OCI-LY7 (cell line): ENCODE data around the gene ALAS2.

Experiments
- EZH2phosphoT487 ChIP-seq: fragments of 200-600 bp; sonication (generic); IDR thresholded peaks from 2 replicates; pipeline ENCODE4 v1.6.1; 2018; ENCODE audit warnings: low read depth, borderline replicate concordance, mild to moderate bottlenecking, mixed run types, antibody characterized with exemption, low read length, moderate library complexity, mixed read lengths
- TF ChIP-seq, protein P1 (sequence below): fragments of 200-600 bp; sonication (generic); conservative IDR thresholded peaks from 2 replicates; pipeline ENCODE4 v1.5.1; 2014; ENCODE audit warnings: mild to moderate bottlenecking, antibody characterized with exemption, low read length, moderate library complexity, mixed read lengths

DNA sequence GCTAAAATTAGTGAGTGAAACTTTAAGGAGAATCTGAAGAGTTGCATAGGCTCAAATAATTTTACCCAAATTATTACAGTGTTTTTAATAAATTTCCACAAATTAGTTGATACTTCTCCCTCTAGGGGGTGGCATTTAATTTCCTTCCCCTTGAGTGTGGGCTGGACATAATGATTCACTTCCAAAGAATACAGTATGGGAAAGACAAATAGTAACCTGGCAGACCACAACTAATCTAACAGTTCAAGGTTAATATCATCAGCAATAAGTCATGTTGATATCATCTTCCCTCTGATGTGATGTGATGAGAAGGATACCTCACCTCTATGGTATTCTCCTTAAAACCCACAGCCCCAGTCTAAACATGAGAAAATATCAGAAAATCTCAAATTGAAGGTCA lies 52.3 kb downstream of the ALAS2 start:
- TF ChIP-seq, protein P1, sequence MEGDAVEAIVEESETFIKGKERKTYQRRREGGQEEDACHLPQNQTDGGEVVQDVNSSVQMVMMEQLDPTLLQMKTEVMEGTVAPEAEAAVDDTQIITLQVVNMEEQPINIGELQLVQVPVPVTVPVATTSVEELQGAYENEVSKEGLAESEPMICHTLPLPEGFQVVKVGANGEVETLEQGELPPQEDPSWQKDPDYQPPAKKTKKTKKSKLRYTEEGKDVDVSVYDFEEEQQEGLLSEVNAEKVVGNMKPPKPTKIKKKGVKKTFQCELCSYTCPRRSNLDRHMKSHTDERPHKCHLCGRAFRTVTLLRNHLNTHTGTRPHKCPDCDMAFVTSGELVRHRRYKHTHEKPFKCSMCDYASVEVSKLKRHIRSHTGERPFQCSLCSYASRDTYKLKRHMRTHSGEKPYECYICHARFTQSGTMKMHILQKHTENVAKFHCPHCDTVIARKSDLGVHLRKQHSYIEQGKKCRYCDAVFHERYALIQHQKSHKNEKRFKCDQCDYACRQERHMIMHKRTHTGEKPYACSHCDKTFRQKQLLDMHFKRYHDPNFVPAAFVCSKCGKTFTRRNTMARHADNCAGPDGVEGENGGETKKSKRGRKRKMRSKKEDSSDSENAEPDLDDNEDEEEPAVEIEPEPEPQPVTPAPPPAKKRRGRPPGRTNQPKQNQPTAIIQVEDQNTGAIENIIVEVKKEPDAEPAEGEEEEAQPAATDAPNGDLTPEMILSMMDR = no peak
- no peak for TF ChIP-seq EZH2phosphoT487
